GM11168 (cell line): Measurements from ENCODE around the gene RNF144B.
"Not testable (repeated sequence)": the region's sequence is repeated elsewhere in the genome, so short reads cannot be mapped to it uniquely, and the experiment has no call there.

ENCODE experiments used
- in situ Hi-C: fragments of 300-500 bp; cut with MboI; formaldehyde crosslinking; loops from one replicate; pipeline ENCODE4 v1.12.0; 2022; ENCODE audit warnings: low sequenced_read_pairs; ENCODE audit not compliant: unreplicated experiment

The RNF144B gene

DNA sequence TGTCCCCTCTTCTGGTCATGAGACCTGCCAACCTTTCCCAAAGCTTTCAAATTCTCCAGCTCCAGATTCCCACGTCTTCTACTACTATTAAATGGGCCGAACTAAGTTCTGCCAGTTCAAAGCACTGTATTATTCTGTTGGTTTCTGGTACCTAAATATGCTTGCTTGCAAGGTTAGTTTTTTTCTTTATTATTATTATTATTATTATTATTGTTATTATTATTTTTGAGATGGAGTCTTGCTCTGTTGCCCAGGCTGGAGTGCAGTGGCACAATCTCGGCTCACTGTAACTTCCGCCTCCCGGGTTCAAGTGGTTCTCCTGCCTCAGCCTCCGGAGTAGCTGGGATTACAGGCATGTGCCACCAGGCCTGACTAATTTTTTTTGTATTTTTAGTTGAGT lies 17.8 kb downstream of the RNF144B start:
- in situ Hi-C loops: not testable (repeated sequence)

DNA sequence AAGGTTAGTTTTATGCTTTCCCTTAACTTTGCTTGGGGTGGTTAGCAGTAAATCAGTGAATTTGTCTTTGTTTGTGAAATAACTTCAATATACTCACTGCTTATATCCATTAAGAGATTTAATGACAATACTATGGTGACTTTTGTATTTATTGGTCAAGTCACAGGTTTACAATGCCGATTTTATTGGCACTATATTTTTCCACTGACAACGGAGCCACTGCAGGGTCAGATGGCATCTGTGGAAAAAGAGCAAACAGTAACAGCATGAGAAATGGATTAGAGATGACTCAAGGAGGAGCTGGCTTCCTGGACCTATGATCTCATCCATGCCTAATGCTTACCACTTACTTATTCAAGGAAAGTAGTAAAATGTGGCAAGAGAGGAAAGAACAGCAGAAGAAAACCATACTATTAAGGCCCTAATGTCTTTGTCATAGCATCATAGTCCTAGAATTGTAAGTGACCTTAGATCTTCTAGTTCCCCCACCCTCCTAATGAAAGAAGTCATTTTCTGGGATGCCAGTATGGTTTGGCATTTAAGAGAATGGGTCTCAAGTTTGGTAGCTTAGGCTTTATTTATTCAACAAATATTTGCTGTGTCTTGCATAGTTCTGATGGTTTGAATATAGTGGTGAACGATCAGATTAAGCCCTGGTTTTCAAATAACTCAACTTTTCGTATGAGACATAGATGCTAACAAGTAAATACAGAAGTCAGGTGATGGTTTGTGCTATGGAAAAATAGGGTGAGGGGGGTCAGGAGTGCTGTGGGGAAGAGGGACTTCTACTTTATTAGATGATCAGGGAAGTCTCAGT lies 18.5 kb downstream of the RNF144B start:
- in situ Hi-C loops: no loop called here

DNA sequence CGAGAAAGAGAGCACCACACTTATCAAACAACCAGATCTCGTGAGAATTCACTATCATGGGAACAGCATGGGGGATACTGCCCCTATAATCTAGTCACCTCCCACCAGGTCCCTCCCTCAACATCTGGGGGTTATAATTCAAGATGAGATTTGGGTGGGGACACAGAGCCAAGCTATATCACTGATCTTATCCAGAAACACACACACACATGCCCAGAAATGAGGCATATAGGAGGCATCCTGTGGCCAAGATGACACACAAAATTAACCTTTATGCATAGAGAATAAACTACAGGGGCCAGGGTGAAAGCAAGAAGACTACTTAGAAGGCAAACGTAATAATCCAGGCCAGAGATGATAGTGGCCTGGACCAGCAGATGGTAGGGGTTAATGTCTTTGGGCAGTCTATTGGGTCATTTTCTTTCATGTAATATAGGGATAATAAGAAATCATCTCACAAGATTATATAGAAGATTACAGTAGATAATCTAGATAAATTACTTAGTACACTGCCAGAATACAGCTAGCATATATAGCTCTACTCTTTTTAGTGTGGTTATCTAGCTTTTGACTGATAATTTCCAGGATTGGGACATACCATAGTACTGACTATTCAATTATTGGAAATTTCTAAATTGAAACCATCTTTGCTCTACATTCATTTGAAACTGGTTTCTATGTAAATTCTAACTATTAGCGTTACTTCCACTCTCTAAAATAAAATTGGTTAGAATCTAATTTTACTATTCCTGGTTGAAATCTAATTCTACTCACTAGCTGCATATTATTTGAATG lies 20.0 kb downstream of the RNF144B start:
- in situ Hi-C loops: no loop called here

DNA sequence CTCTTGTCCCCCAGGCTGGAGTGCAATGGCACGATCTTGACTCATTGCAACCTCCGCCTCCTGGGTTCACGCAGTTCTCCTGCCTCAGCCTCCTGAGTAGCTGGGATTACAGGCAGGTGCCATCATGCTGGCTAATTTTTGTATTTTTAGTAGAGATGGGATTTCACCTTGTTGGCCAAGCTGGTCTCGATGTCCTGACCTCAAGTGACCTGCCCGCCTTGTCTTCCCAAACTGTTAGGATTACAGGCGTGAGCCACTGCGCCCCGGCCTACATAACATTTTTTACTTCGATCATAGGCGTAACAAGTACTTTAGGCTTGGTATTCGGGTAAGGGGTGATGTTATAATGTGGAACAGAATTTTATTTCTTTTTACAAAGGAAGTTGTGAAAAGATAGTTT lies 22.5 kb downstream of the RNF144B start:
- in situ Hi-C loops: not testable (repeated sequence)

DNA sequence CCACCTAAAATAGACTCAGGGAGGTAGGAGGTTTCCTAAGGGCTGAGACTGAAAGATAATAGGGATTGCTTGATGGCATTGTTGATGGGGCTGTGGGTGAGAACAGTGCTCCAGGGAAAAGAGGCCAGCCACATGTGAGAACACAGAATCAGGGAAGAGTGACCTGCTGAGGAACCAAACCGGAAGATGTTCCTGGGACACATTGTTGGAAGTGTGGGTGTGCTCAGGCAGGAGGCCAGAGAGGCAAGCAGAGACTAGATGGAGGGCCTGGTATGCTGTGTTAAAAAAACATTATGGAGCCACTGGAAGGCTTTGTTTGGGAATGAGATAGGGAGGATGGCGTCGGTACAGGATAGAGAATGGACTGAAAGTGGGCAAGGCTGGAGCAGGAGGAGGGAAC lies 23.3 kb downstream of the RNF144B start:
- in situ Hi-C loops: no loop called here

DNA sequence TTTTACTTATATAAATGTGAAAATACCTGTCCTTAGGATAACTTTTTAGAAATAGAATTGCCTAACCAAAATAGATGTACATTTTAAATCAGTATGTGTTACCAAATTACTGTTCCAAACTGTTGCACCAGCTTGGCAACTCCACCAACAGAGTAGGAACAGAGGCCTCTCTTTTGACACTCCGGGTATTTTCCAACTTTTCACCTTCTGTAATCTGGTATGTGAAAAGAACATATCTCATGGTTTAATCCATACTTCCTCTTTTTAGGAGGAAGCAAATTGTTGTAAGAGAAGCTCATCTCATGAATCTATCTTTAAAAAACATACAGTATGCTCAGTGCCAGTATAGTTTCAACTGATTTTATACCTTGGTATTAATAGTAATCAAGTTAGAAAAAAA lies 24.9 kb downstream of the RNF144B start:
- in situ Hi-C loops: no loop called here

DNA sequence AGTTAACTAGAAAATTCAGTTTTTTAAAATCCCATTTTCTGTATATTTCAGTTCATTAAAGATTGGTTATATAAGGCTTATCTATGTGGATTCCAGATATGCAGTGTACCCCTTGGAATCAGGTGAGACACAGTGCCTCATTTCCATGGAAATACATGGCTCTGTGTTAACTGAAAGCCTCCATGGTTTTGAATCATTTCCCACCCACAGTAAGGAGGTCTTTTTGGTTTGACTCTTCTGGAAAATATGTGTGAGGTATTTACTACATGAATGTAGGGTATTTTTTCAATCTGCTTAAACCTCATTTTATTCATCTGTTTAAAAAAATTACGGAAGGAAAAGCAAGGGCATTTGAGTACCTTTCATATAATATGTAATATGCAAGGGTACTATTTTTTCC lies 25.5 kb downstream of the RNF144B start:
- in situ Hi-C loops: no loop called here

DNA sequence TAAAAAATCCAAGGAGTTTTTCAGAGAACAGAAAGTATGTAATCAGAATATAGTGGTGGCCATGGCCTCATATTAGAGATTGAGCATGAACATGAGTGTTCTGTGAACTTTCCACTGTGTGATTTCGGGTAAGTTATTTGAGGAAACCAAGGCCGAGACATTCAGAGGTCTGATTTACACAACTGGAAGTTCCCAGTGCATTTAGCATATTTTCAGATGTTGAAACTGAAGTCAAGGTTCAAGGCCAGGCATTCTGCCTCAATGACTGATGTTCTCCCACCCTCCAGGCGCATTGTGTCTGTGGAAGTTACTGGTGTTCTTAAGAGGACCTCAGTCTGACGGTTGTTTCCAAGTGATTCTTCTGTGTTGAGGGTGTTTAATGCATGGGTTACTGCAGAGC lies 26.2 kb downstream of the RNF144B start:
- in situ Hi-C loops: no loop called here

DNA sequence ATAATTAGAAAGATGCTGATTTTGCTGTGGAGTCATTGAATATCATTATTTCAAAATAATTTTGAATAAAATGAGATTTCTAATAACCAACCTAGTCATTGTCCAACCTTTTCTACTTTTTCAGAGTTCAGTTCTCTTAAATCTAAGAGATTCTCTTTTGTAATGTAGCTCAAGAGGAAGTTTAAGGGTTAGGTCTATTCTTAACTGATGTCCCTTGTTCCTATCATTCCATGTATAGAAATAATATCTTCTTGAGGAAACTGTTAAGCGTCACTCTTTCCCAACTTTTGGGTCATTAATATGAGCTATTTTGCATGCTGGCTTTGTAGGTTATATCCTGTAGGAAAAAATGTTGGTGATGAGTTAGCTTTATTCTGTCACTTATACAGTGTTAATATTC lies 27.0 kb downstream of the RNF144B start:
- in situ Hi-C loops: no loop called here

DNA sequence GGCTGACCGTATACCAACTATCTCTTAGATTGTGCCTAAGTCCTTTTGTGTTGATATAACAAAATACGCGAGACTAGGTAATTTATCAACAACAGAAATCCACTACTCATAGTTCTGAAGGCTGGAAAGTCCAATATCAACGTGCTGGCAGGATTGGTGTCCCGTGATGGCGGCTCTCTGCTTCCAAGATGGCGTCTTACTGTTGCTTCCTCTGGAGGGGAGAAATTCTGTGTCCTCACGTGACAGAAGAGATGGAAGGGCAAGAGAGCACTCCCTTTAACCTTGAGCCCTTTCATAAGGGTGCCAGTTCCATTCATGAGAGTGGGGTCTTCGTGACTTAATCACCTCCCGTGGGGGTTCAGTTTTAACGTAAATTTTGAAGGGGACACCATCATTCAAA lies 28.1 kb downstream of the RNF144B start:
- in situ Hi-C loops: no loop called here

DNA sequence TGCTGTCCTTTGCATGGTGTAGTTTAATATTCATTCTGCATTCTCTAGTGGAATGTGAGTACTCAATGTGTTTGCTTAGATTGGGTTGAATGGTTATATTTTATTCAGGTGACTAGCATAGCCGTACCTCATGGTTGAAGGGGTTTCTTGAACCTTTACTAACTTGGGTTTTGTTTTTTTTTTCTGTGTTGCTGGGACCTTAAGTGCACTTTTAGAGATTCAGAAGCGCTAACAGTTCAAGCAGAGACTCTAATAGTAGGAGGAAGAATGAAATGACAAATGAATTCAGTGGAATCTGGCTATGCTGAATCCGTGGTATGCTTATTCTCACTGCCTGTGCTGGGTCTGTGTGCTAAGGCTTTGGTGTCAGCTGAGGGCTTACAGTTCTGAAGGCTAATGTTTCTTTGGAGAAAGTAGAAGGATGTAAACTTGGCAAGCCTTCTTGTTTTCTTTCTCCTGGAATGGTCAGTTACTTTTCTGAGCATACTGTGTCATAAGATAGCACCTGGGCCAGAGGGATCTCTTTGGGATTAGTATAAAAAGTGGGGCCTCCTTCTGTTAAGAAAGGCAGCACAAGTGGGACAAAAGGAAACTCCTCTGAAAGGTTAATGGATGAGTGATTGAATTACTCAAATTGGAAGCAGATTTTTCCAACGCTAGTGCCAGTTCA lies 28.7 kb downstream of the RNF144B start:
- in situ Hi-C loops: no loop called here

DNA sequence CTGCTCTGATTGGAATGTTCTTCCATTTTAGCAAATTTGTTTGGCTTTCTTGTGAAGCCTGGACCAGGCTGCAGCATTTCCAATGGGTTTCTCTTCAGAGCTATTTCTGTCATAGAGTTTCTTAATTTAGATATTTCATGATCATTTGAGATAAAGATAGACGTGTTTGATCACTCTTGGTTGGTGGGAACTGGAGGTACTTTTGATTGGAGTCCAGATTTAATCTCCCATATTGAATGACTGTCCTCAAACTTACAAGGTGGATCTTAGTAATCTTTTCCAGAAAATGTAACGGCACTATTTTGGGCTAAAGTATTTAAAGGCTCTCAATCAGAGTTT lies 29.2 kb downstream of the RNF144B start:
- in situ Hi-C loops: no loop called here

DNA sequence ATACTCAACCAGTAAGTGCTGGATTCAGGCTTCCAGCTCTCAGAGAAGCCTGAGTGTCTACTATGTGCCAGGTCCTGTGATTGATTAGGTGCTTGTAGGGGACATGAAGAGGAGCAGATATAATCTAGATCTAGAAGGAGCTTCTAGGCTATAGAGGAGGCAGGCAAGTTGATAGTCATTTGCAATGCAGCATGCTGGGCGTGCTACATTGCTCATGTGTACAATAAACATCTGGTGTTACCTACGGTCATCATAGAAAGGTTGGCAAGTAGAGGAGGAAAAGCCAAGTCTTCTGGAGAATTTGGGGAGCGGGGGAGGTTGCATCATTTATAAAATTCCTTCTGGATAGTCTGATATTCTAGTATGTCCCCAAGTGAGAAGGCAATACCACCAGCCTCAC lies 33.2 kb downstream of the RNF144B start:
- in situ Hi-C loops: no loop called here

DNA sequence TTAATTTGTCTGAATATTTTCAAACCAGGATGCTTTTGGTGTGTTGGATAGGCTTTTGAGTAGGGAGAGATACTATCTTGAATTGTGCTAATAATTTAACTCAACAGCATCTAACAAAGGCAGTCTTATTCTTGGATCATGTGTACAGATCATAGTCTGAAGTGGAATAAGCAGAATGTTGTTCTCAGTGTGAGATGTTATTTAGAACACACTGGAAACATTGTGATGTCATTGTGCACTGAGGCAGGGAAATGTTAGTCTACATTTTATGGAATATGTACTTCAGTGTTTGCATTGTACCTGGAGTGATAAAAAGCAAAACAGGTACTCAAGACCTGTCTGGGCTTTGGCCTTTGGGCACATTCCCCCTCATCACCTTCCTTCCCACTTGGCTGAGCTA lies 35.0 kb downstream of the RNF144B start:
- in situ Hi-C loops: no loop called here

DNA sequence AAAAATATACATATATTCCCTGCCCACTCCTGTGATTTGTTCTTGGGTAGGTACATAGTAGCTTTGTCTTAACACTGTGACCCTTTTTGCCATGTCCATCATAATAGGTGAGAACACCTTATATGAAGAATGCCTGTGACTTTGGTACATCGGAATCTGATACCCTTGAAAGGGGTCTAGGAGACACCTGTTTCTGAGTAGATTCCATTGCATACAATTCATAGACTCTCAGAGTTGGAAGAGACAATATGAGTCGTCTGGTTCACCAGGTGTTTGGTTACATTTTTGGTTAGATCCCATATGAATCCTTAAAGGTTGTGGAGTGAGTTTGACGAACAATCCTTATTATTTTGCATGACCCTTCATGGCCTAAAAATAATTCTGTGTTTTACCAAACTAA lies 36.3 kb downstream of the RNF144B start:
- in situ Hi-C loops: no loop called here

DNA sequence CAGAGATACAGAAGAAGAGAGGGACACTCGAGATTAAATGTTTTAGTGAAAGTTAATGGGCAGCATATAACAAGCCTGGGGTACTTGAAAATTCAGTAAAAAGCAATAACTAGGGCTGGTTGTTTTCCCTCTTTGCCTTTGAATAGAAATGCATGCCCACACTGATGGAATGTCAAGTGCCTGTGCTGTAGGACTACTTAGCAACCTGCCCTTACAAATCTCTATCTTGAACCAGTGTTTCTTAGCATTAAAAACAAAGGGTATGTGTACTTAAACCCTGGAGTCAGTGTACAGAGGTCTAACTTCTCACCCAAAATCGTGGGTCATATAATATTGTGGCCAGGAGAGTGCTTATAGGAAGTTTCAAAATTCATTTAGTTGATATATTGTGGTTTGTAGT lies 37.1 kb downstream of the RNF144B start:
- in situ Hi-C loops: no loop called here

DNA sequence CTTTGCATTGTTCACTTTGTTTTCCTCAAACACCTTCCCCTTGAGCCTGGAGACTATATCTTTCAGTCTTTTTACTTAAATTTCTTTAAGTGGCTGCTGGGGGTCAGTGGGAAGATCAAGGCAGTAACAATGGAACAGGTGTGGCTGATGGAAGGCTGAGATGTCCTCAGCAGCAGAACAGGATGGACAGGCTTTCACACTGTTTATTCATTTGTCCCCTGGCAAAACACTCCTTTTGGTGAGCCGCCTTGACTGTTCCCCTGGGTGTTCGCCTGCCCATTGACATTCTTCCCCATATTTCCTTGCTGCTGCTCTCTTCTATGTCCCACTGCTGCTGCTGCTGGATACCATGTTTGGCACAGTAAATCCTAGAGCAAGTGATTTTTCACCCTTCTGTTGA lies 38.1 kb downstream of the RNF144B start:
- in situ Hi-C loops: no loop called here

DNA sequence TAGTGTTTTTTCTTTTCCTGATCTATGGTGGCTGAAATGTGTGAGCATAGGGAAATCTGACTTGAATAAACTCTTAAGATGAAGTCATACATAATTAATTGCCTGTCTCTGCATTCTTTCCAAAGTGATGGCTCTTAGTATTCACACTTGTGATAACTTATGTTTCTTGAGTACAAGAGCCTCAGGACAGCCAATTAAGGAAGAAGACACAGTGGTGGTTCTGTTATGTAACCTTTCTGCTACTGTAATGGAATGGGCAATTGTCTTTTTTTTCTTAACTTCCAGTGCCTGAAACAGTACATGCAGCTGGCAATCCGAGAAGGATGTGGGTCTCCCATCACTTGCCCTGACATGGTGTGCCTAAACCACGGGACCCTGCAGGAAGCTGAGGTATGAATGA lies 40.1 kb downstream of the RNF144B start:
- in situ Hi-C loops: no loop called here

DNA sequence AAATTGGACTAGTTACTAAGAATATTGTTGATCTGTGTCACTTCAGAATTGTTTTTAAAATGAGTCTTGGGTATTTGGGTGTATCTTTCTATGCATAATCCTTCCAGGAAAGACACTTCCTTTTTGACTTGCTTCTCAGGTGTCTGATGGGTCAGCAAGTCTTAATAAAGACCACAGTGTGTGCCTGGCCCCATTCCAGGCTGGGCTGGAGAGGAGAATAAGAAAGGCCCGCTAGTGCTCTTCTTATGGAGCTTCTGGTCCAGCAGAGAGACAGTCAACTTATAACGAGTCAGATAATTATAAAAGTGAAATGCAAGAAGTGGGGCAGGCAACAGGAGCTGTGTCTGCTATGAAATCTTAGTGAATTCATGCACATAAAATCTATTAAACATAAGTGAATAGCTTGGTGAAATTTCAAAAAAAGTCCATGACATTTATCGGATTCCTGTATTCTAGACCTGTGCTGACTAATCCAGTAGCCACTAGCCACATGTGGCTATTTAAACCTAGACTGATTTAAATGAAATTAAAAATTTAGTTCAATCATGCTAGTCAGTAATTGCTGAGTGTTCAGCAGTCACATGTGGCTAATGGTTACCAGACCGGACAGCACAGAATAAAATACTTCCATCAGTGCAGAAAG lies 42.6 kb downstream of the RNF144B start:
- in situ Hi-C loops: no loop called here

DNA sequence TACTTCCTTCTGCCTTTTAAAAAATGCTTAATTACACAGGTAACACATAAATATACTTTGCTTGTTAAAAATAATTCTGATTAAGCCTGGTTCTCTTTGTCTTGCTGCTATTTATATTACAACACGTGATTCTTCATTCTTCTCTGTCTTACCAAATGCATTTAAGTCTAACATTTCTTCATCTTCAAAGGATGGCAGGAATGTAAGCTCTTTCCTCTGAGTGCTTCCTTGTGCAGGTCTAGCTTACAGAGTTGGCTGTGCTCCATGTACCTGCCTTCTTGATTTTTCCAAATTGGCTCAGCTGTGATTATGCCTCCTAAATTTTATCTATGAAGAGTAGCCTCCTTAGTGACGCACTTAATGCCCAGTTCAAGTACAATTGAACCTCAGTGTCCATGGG lies 44.4 kb downstream of the RNF144B start:
- in situ Hi-C loops: no loop called here

DNA sequence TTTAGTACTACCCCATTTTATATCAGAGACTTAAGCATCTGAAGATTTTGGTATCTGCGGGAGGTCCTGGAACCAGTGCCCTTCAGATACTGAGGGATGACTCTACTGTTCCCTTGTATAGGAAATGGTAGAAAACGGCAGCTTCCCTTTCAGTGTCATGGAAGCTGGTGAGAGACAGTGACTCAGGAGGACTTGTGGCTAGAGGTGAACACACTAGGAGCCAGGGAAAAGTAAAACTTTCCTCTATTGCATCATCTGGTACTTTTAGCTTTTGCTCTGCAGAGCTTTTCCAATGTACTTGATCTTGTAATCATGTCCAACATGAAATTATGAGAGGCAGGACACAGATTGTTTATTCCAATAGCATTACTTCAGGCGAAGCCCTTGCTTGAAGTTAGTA lies 45.0 kb downstream of the RNF144B start:
- in situ Hi-C loops: no loop called here
